Measurements from ENCODE around the gene MARCHF2.

Gene MARCHF2

GRCh38 chr19:8444677-8445487, 31.8 kb downstream of the MARCHF2 start, which contains the start of gene HNRNPM:
Gene HNRNPM (plus strand): TSS chr19:8444975. CDS start chr19:8444999, 24 bp downstream.
- no peak for TF ChIP-seq CTCF (IDR thresholded peaks at IDR 0.05; ENCODE audit: insufficient read depth, low read depth, low read length, missing control alignments)

GRCh38 chr19:8445488-8446001, 32.4 kb downstream of the MARCHF2 start:
- no peak for TF ChIP-seq CTCF (IDR thresholded peaks at IDR 0.05; ENCODE audit: insufficient read depth, low read depth, low read length, missing control alignments)
- peak; percentile 56 for DNase-seq (ENCODE audit: low read depth)
- peak overlapping the region; percentile 88 for H3K4me3 ChIP-seq (ENCODE audit: low read length)

More at GRCh38 chr19:8444677-8445487, 31.8 kb downstream of the MARCHF2 start, which contains the start of gene HNRNPM:
- DNase-seq (ENCODE audit: low read depth) = peak; percentile 98
- peak within 1 kb of the TSS; percentile 88 for H3K4me3 ChIP-seq (ENCODE audit: low read length)

- H3K4me3 ChIP-seq (ENCODE audit: low read length) = peak overlapping the region; percentile 88
- TF ChIP-seq CTCF (IDR thresholded peaks at IDR 0.05; ENCODE audit: insufficient read depth, low read depth, low read length, missing control alignments) = no peak
- no peak for DNase-seq (ENCODE audit: low read depth)
Observed at GRCh38 chr19:8446061-8446709, 33.1 kb downstream of the MARCHF2 start.

GRCh38 chr19:8449830-8450229, 36.7 kb downstream of the MARCHF2 start:
- peak; percentile 63 for DNase-seq (ENCODE audit: low read depth)
- H3K4me3 ChIP-seq (ENCODE audit: low read length) = no peak overlapping the region
- no peak for TF ChIP-seq CTCF (IDR thresholded peaks at IDR 0.05; ENCODE audit: insufficient read depth, low read depth, low read length, missing control alignments)

- no peak for TF ChIP-seq CTCF (IDR thresholded peaks at IDR 0.05; ENCODE audit: insufficient read depth, low read depth, low read length, missing control alignments)
- H3K4me3 ChIP-seq (ENCODE audit: low read length) = no peak overlapping the region
- no peak for DNase-seq (ENCODE audit: low read depth)
Observed at GRCh38 chr19:8451377-8451776, 38.3 kb downstream of the MARCHF2 start.

GRCh38 chr19:8451885-8452284, 38.8 kb downstream of the MARCHF2 start:
- no peak overlapping the region for H3K4me3 ChIP-seq (ENCODE audit: low read length)
- TF ChIP-seq CTCF (IDR thresholded peaks at IDR 0.05; ENCODE audit: insufficient read depth, low read depth, low read length, missing control alignments) = no peak
- peak; percentile 90 for DNase-seq (ENCODE audit: low read depth)
